ENCODE measurements around the gene EIF4ENIF1. TPM values are rescaled to one million over a fixed set of nuclear protein-coding genes. Genes with fewer than 3 reads are reported as not detected.
"Not testable (repeated sequence)": the region's sequence is repeated elsewhere in the genome, so short reads cannot be mapped to it uniquely, and the experiment has no call there.

EIF4ENIF1 gene
- total RNA-seq, 4 donors from 2014 or later, result 12.7 to 33.8 (median 22.5) TPM

GRCh38 chr22:31530823-31531195 is 41.2 kb upstream of the EIF4ENIF1 start:
- DNase-seq (ENCODE audit: low spot score in 2 of 2), result no peak
- Histone ChIP-seq H3K27ac (no peak overlapping the region), H3K36me3 (peaks cover 6% of the 10 kb centered on the region), H3K9me3 (no peaks in the 10 kb centered on the region), H3K27me3 (no peaks in the 10 kb centered on the region), H3K4me3 (no peak overlapping the region), H3K4me1 (no peaks in the 10 kb centered on the region)
- WGBS, result 60% methylated on average over 3 of the region's 3 CpGs
- TF ChIP-seq, protein P1, sequence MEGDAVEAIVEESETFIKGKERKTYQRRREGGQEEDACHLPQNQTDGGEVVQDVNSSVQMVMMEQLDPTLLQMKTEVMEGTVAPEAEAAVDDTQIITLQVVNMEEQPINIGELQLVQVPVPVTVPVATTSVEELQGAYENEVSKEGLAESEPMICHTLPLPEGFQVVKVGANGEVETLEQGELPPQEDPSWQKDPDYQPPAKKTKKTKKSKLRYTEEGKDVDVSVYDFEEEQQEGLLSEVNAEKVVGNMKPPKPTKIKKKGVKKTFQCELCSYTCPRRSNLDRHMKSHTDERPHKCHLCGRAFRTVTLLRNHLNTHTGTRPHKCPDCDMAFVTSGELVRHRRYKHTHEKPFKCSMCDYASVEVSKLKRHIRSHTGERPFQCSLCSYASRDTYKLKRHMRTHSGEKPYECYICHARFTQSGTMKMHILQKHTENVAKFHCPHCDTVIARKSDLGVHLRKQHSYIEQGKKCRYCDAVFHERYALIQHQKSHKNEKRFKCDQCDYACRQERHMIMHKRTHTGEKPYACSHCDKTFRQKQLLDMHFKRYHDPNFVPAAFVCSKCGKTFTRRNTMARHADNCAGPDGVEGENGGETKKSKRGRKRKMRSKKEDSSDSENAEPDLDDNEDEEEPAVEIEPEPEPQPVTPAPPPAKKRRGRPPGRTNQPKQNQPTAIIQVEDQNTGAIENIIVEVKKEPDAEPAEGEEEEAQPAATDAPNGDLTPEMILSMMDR (IDR thresholded peaks at IDR 0.05), result no peak
- TF ChIP-seq POLR2AphosphoS5 (IDR thresholded peaks at IDR 0.05), result no peak
- no peak for TF ChIP-seq POLR2A (IDR thresholded peaks at IDR 0.05)
- no peak for TF ChIP-seq EP300 (IDR thresholded peaks at IDR 0.05)

DNA sequence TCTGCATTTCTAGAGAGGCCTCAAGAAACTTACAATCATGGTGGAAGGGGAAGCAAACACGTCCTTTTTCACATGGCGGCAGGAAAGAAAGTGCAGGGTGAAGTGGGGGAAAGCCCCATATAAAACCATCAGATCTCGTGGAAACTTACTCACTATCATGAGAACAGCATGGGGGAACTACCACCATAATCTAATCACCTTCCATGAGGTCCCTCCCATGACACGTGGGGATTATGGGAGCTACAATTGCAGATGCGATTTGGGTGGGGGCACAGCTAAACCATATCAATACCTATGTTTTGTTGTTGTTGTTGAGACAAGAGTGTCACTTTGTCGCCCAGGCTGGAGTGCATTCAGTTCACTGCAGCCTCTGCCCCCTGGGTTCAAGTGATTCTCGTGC is 36.6 kb upstream of the EIF4ENIF1 start:
- H3K36me3 ChIP-seq, result peaks cover 3% of the 10 kb centered on the region
- H3K27me3 ChIP-seq, result no peaks in the 10 kb centered on the region
- TF ChIP-seq POLR2A (IDR thresholded peaks at IDR 0.05) (no peak), EP300 (IDR thresholded peaks at IDR 0.05) (no peak), POLR2AphosphoS5 (IDR thresholded peaks at IDR 0.05) (no peak)
- TF ChIP-seq, protein P1 (IDR thresholded peaks at IDR 0.05), result no peak
- H3K4me1 ChIP-seq, result no peaks in the 10 kb centered on the region
- DNase-seq (ENCODE audit: low spot score in 2 of 2), result no peak
- no peak overlapping the region for H3K27ac ChIP-seq
- no peaks in the 10 kb centered on the region for H3K9me3 ChIP-seq
- no peak overlapping the region for H3K4me3 ChIP-seq
- 94% methylated on average over 7 of the region's 7 CpGs for WGBS

DNA sequence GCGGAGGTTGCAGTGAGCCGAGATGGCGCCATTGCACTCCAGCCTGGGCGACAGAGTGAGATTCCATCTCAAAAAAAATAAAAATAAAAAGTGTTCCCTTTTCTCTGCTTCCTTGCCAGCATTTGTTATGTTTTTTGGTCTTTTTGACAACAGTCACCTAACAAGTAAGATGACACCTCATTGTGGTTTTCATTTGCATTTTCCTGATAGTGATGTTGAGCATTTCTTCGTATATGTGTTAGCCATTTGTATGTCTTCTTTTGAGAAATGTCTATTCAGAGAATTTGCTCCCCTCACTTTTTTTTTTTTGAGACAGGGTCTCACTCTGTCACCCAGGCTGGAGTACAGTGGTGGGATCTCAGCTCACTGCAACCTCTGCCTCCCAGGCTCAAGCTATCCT is 34.5 kb upstream of the EIF4ENIF1 start:
- H3K9me3 ChIP-seq; H3K4me3 ChIP-seq; DNase-seq (ENCODE audit: low spot score in 2 of 2); H3K27ac ChIP-seq; H3K27me3 ChIP-seq; H3K4me1 ChIP-seq; H3K36me3 ChIP-seq: not testable (repeated sequence)
- 95% methylated on average over 5 of the region's 5 CpGs for WGBS

DNA sequence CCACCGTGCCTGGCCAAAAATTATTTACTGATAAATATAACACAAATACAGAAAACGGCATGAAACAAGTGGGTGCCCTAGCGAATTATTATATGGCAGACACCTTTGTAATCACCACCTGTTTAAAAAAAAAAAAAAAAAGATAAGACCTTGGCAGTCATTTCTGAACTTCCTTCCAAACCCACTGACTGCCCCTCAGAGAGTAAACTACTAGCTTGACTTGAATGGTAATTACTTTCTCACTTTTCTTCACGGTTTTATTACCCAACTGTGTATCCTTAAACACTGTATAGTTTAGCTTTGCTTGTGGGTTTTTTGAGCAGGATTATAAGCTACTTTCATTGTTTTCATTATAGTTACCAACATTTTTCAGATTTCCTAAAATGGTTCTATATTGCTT is 30.4 kb upstream of the EIF4ENIF1 start:
- 88% methylated on average over 4 of the region's 4 CpGs for WGBS
- DNase-seq (ENCODE audit: low spot score in 2 of 2), result no peak
- TF ChIP-seq EP300 (IDR thresholded peaks at IDR 0.05) (no peak), POLR2AphosphoS5 (IDR thresholded peaks at IDR 0.05) (no peak), POLR2A (IDR thresholded peaks at IDR 0.05) (no peak)
- TF ChIP-seq, protein P1 (IDR thresholded peaks at IDR 0.05), result no peak
- H3K4me1 ChIP-seq, result no peaks in the 10 kb centered on the region
- H3K27ac ChIP-seq, result no peak overlapping the region
- H3K4me3 ChIP-seq, result no peak overlapping the region
- H3K27me3 ChIP-seq, result no peaks in the 10 kb centered on the region
- no peaks in the 10 kb centered on the region for H3K9me3 ChIP-seq
- peaks cover 3% of the 10 kb centered on the region for H3K36me3 ChIP-seq

GRCh38 chr22:31509061-31509762 is 19.6 kb upstream of the EIF4ENIF1 start:
- no peaks in the 10 kb centered on the region for H3K9me3 ChIP-seq
- no peaks in the 10 kb centered on the region for H3K36me3 ChIP-seq
- no peak for TF ChIP-seq POLR2AphosphoS5 (IDR thresholded peaks at IDR 0.05)
- no peak for TF ChIP-seq EP300 (IDR thresholded peaks at IDR 0.05)
- TF ChIP-seq POLR2A (IDR thresholded peaks at IDR 0.05), result no peak
- TF ChIP-seq, protein P1 (IDR thresholded peaks at IDR 0.05), result no peak
- no peaks in the 10 kb centered on the region for H3K27me3 ChIP-seq
- no peak overlapping the region for H3K27ac ChIP-seq
- no peak overlapping the region for H3K4me3 ChIP-seq
- WGBS, result 91% methylated on average over 6 of the region's 6 CpGs
- H3K4me1 ChIP-seq, result no peaks in the 10 kb centered on the region
- no peak for DNase-seq (ENCODE audit: low spot score in 2 of 2)

- Histone ChIP-seq H3K36me3 (no peaks in the 10 kb centered on the region), H3K4me1 (no peaks in the 10 kb centered on the region), H3K27ac (no peak overlapping the region), H3K9me3 (no peaks in the 10 kb centered on the region), H3K4me3 (no peak overlapping the region), H3K27me3 (no peaks in the 10 kb centered on the region)
- no peak for TF ChIP-seq POLR2A (IDR thresholded peaks at IDR 0.05)
- TF ChIP-seq POLR2AphosphoS5 (IDR thresholded peaks at IDR 0.05), result no peak
- no peak for TF ChIP-seq EP300 (IDR thresholded peaks at IDR 0.05)
- TF ChIP-seq, protein P1 (IDR thresholded peaks at IDR 0.05), result no peak
- 96% methylated on average over 4 of the region's 4 CpGs for WGBS
- DNase-seq (ENCODE audit: low spot score in 2 of 2), result no peak
Measured at GRCh38 chr22:31508536-31508935, 18.9 kb upstream of the EIF4ENIF1 start.

- H3K4me3 ChIP-seq; DNase-seq (ENCODE audit: low spot score in 2 of 2); H3K4me1 ChIP-seq; H3K27me3 ChIP-seq; H3K9me3 ChIP-seq; H3K27ac ChIP-seq; H3K36me3 ChIP-seq: not testable (repeated sequence)
Measured at GRCh38 chr22:31507517-31507916, 17.9 kb upstream of the EIF4ENIF1 start.
